SIG-M5 (cell line): Measurements from ENCODE around the gene KLC1.

Source experiments
- DNase-seq: peaks from one replicate; lab custom pipeline; 2025; lab: John Stamatoyannopoulos, UW

Gene KLC1

DNA sequence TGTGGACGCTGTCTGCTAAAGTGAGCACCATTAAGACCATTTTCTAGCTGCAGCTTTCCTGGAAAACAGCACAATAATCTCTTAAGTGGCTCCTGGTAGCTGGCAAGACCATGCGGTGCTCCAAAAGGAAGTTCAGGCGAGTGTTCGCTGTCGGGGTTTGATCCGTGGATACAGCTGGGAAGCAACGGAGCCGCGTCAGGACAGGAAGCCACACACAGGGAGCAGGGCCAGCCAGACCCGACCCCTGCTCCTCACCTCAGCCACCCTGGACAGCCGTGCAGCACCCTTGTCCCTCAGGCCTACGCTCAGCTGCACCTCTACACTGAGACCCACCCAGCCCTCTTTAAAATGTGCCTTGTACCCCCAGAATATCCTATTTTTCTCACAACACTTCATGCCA lies 106.0 kb downstream of the KLC1 start:
- no peak for DNase-seq

GRCh38 chr14:103735439-103735814 lies 106.4 kb downstream of the KLC1 start:
- DNase-seq = no peak

GRCh38 chr14:103735815-103736545 lies 107.0 kb downstream of the KLC1 start:
- DNase-seq = no peak

GRCh38 chr14:103736546-103737431 lies 107.8 kb downstream of the KLC1 start:
- no peak for DNase-seq

DNA sequence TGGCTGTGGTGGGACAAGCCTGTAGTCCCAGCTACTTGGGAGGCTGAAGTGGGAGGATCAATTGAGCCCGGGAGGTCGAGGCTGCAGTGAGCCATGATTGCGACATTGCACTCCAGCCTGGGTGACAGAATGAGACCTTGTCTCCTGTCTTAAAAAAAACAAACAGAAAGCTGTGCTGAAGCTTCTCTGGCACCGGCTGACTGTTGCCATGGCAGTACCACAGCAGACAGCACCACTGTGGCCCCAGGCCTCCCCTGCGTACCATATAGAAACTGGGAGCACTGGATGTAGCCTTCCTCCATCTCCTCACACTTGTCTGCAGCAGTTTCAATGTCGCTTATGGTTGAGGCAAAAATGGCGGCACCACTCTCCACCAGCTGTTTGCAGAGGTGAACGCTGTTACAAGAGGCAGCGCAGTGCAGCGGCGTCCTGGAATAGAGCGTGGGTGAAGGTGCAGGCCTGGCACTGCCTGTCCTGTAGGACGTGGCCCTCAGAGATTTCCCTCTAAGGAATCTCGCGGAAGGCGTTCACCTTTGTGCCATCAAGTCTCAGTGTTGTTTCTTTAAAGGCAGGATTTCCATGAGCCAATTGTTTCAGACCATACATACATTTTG lies 108.5 kb downstream of the KLC1 start:
- no peak for DNase-seq

GRCh38 chr14:103738166-103738565 lies 109.2 kb downstream of the KLC1 start:
- DNase-seq = no peak

GRCh38 chr14:103738701-103739451 lies 109.9 kb downstream of the KLC1 start:
- DNase-seq = no peak

- DNase-seq = no peak
Observed at GRCh38 chr14:103739466-103739792, 110.4 kb downstream of the KLC1 start.

GRCh38 chr14:103739793-103740501 lies 110.9 kb downstream of the KLC1 start:
- no peak for DNase-seq

DNA sequence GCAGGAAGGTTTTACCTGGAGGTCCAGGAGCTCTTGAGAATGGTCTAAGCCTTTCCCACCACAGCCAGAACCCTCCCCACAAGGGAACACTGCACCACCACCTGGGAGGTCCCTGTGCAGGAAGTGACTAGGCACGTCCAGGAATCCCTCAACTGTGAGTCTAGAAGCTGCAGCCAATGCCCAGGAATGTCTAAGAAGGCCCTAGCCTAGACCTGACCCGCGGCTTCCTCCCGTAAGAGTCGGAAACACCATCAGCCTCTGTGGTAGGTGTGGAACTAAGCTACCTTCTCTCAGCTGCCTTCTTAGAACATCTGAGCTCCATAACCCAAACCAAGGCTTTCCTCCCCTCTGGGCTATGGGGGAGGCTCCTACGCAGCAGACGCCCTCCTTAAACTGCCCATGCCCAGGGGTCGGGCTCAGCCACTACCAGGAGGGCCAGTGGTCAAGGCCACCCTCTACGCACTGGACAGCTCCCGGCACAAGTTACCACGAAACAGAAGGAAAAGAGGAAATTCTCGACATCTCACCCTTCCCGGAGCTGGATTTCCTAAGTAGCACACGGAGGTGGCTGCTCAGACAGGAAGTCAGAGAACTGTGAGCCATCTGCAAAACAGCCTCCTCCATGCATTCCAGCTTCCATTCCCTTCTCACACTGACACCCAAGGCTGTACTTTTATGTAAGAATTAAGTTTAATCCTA lies 112.1 kb downstream of the KLC1 start:
- DNase-seq = no peak

DNA sequence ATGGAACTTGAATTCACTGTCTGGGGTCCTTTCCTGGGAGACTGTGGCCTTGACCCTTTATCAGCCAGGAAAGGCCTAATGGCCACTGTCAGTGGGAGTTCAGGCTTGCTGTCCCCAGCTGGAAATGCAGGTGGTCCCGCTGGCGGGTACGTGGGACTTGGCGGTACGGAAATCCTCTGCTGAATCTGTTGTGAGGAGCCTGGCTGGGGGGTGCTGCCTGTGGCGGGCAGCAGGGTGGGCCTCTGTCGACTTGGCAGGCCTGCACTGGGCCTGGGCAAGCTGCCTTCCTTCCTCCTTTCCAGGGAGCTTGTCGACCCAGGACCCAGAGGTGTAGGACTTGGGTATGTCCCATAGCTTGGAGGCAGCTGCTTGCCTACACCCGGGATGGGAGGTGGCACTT lies 112.9 kb downstream of the KLC1 start:
- no peak for DNase-seq

DNA sequence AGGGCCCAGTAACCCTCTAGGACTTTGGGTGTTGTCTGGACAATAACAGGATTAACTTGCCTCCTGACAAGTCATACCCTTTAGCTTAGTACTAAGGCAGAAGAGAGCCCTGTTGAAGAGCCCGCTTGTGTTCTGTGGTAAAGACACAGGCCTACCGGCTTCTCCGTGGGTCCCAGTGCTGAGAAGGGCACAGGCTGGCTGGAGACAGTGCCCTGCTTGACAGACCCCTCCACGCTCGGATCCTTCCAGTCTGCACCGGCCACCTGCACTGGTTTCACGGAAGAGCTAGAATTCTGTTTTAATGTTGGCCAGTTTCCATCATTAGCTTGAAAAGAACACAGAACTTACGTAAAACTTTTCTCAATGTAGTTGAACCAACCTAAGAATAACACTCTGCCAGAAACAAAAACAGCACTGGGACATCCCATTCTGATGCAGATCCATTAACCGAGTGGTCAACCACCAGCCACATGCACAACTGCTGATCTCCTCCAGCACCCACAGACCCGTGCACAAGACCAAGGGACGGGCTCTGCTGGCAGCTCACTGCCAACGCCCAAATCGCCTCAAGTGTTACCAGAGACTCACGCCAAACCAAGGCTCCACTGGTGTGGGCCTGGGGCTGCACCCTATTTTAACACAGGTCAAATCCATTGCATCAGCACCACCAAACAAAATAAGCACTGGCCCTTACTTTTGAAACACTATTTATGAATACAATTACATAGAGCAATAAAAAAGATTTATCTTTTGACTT lies 113.7 kb downstream of the KLC1 start:
- DNase-seq = no peak

DNA sequence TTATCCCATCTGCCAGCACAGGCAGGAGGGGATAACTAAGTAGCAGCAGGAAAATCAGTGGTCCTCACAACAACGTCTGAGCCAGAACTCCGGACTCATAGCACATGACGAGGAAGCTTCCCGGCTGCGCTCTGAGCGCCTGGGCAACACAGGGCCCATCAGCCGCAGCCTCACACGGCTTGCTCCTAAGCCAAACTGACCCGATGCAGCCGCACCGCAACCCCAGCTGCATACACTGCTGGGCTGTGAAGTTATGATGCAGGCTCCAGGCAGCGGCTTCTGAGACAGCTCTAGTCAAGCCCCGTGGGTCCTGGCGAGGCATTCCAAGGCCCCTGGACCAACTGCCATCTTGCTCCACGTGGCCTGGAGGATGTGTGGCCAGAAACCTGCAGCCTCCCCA lies 114.7 kb downstream of the KLC1 start:
- no peak for DNase-seq

- DNase-seq = no peak
Observed at GRCh38 chr14:103744621-103745395, 115.8 kb downstream of the KLC1 start.

GRCh38 chr14:103745424-103745823 lies 116.4 kb downstream of the KLC1 start:
- DNase-seq = no peak

DNA sequence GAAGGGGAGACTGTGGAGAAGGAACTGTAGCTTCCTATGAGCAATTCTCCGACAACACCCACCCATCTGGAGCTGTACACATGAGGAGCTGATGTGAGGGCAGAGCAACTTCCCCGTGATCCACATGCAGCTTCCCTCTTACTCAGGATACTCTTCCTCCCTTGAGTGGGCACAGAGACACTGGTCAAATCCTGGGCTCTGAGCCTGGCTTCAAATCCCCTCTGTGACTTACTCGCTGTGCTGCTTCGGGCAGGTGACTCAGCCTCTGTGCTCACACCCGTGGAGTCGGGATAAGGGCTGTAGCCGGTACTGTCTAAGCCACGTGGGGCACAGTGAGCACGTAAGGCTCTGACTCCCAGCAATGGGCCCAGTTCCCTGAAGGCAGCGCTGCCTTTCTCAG lies 117.7 kb downstream of the KLC1 start:
- no peak for DNase-seq

DNA sequence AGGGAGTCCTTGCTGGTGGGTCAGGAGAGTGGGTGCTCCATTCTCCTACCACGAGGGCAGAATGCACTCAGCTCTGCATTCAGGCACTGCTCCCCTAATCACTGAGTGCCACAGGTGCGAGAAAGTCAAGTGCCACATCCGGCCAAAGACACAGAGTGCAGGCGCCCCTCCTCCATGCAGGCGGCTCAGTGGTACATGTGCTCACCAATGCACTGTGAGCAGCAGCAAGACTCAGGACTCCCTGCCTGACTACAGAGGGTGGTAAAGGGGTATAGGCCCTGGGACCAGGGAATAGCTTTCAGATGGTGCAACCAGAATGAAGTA lies 119.5 kb downstream of the KLC1 start:
- no peak for DNase-seq

DNA sequence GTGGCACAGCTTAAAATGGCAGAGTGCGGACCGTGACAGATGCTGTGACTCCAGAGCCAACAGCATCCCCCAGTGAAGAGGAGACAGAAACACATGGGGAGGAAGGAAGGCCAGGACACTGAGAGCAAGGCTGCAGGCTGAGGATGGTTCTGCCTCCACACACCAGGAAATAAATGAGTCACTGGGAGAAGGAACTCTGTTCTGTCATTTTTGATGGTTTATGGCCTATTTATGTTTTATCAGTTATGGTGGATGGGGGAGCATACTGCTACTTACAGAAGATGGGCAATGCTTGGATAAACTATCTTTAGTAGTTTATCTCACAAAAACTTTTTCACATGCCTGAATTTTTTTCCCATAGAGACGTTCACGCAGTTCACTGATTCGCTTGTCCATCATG lies 120.4 kb downstream of the KLC1 start:
- DNase-seq = no peak

- DNase-seq = no peak
Observed at GRCh38 chr14:103749860-103750259, 120.8 kb downstream of the KLC1 start.
